HG03439 (cell line): ENCODE data around the gene LPP.

Experiments used
- ATAC-seq: cut with Tn5 transposase; IDR thresholded peaks from one replicate; pipeline ENCODE4 v1.9.1; 2021; ENCODE audit warnings: mild to moderate bottlenecking, moderate library complexity; ENCODE audit not compliant: unreplicated experiment

Gene LPP

DNA sequence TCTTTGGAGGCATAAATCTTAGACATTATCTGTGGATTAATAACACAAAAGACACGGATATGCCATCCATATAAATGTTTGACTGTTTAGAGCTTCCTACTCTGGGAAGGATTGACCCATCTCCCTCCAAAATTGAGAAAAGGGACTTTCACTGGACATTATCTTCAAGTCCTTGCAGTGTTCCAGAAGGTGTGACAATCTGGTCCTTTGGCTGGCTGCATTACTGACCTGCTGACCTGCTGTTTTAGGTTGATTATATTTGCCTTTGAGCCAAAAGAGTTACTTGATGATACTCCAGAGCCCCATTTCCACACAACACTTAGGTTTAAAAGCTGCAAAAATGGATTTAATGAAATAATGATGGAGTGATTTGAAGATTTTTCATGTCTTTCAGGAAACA lies 504.6 kb downstream of the LPP start:
- ATAC-seq = no peak

- no peak for ATAC-seq
Measured at GRCh38 chr3:188659449-188660090, 505.6 kb downstream of the LPP start.

DNA sequence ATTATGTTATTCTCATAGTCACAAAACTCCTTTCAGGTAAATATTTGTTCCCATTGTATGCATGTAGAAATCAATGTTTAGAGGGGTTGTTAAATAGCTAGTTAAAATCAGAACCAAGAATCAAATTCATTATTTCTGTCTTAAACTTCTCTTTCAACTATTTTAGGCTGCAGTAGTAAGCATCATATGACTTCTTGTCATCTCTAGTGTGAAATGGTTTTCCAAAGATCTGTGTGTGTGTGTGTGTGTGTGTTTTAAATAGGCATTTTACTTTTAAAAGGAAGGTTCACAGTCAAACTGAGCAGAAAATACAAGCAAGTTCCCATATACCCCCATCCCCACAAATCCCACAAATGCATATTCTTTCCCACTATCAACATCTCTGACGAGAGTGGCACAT lies 506.5 kb downstream of the LPP start:
- no peak for ATAC-seq

GRCh38 chr3:188661806-188662205 lies 507.8 kb downstream of the LPP start:
- ATAC-seq = no peak

DNA sequence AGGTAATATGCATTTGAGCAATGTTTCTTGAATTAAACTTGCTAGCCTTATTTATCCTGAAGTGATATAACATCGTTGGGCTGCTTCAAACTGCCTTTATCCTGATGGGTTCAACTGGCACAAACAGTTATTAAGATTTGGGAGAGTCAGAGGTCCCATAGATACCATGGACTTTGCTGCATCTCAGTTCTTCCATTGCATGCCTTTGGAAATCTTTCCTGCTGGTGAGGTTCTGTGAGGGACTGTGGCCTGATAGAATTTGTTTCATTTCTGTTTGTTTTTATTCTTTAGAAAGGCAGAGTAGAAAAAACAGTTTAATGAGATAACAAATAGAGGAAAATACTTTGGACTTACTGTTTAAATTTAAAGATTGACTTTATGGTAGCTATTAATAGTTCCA lies 508.3 kb downstream of the LPP start:
- no peak for ATAC-seq

DNA sequence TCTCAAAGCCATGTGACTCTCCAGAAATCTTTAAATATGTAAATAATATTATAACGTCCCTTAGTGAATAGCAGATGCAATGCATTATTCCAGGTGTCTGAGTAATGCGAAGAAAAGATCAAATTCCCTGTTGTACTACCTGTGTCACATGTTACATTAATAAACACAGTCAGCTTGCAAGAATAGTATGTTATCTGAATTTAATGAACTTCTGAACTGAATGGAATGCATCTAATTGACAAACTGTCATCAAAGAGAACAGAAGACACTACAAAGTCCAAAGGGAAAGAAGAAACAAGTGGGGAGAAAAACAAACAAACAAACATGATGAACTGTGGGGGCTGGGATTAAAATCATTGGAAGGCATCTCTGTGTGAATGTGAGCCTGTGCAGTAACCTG lies 508.8 kb downstream of the LPP start:
- no peak for ATAC-seq

- ATAC-seq = no peak
Measured at GRCh38 chr3:188663839-188664238, 509.9 kb downstream of the LPP start.

GRCh38 chr3:188664795-188665194 lies 510.8 kb downstream of the LPP start:
- no peak for ATAC-seq

GRCh38 chr3:188667926-188668325 lies 514.0 kb downstream of the LPP start:
- no peak for ATAC-seq

DNA sequence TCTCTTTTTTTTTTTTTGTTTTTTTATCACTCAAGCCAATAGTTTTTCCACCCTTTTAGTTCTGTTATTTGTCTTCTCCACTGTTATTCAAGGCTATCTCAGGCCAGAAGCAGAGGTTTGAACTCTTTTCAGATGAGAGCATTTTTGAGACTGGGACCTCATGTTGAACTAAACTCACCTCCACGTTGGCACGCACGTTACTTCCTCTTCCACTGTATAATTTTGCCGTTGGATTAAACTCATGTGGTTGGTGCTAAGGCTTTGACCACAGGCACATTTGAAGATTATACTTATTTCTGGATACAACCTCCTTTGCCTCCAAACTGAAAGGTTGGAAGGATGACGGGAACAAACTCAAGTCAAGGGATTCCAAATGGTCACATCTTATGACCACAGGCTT lies 516.5 kb downstream of the LPP start:
- no peak for ATAC-seq

GRCh38 chr3:188671971-188672370 lies 518.0 kb downstream of the LPP start:
- ATAC-seq = no peak

DNA sequence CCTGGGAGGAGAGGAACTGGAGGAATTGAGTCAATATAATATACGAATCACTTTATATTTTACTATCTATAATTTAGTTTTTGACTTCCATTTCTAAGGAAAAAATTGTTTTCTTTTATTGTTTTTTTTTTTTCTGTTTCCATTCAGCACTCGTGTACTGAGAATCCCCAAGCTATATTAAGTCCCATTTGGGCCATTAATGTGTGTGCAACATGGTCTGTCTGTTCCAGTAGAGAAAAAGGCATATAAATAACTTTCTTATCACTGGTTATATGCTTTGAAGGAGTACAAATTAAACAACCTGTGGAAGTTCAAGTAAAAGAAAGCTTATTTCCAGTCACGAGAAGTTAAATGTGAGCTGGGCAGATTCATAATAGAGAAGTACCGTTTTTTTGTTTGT lies 518.9 kb downstream of the LPP start:
- no peak for ATAC-seq

GRCh38 chr3:188673646-188674186 lies 519.8 kb downstream of the LPP start:
- no peak for ATAC-seq

DNA sequence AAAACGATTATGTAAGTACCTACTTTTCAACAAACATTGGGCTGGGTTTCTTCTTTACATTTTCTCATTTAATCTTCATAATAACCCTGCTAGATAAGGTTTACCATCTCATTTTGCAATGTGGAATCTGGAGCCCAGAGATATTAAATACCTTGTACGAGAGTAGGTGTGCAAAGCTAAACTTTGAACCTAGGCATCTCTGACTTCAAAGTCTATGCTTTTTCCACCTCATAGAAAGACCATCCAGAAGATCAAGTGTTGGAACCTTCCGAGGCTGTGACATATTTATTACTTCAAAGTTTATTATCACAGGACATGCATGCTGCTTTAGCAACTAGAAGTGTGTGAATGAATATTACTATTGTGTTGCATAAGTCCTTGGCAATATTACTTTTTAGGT lies 520.6 kb downstream of the LPP start:
- ATAC-seq = no peak

DNA sequence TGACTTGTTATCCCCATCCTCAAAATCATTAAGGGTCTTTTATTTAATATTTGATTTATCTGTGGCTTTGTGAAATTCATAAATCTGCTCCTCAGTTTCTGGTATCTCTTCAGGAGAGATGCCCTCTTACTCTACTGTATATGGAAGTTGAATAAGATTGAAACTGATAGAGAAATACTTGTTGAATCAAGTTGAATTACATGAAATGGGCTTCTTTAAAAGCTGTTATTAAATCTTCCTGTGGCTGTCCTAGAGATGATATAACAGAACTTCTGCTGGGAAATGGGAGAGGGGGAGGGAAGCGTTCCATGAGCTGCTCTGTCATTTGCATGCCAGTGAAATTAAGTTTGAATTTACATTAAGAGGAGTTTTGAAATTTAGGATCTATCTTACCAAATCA lies 523.4 kb downstream of the LPP start:
- no peak for ATAC-seq

GRCh38 chr3:188680189-188680588 lies 526.2 kb downstream of the LPP start:
- no peak for ATAC-seq

DNA sequence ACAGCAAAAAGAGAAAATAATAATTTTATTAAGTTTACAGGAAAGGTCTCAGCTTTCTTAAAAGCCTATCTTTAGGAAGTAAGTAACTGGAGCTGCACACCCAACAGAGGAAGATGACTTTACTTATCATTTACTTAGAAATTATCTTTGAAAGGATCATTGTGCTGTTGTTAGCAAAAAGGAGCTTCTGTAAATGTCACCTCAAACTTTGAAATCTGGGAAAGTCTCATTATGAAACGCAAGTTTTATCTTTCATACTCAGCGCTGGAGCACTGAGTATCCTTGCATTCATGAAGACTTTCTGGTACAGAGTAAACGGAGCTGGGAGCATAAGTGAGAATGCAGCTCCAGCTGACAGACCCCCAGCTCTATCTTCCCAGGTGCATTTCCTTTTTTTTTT lies 526.6 kb downstream of the LPP start:
- no peak for ATAC-seq

DNA sequence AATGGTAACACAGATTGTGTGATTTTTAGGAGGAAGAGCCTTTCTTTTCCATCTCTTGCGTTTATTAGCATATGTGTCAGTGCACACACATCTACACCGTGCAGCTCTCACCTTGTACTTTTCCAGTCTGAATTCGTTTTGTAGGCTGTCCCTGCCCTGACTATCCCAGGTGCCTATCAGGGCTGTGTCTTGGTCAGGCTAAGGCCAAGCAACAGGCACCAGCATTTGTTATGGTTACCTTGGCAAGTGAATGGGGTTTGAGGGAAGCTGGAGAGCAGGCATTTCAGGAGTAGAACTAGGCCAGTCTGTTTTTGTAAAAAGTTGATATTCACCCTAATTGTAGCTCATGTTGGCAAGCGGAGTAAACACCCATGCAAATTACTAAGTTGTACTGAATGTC lies 528.4 kb downstream of the LPP start:
- ATAC-seq = no peak

GRCh38 chr3:188683032-188683521 lies 529.1 kb downstream of the LPP start:
- no peak for ATAC-seq

DNA sequence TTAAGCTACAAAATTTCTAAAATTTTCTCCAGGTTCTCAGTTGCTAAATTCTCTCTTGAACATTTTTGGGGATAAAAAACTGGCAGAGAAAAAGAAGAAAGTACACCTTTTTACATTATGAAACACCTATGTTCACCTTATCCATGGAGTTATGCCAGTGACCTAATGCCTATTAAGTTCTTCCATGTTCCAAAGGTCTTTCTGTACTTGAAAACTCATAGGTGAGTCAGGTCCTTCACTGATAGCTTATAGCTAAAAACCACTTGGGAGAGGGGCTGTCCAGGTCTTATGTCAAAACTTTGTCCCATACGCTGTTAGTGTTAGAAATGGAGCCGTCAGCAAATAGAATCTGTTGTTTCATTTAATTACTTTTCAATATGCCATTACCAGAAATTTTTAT lies 530.3 kb downstream of the LPP start:
- no peak for ATAC-seq

- no peak for ATAC-seq
Measured at GRCh38 chr3:188685789-188686188, 531.8 kb downstream of the LPP start.

DNA sequence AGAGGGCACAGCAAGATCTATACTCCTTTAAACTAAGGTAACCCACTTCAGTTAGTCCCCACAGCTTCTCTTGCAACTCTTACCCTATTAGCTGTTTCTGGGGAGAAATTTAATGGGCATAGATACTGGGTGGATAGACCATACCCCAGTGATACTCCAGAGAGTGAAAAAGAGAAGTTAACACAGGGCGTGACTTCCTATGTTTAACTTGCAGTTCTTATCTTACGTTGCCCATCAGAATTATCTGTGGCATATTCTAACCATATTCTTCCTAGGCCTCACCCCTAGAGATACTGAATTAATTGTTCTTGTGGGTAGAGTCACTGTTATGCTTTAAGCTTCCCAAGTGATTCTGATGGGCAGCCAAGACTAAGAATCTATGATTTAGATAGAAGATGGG lies 532.4 kb downstream of the LPP start:
- no peak for ATAC-seq

- ATAC-seq = no peak
Measured at GRCh38 chr3:188687389-188687788, 533.4 kb downstream of the LPP start.
